NCI-H2029 (cell line): ENCODE data around the gene KRTAP9-8.
"Not testable (repeated sequence)": the region's sequence is repeated elsewhere in the genome, so short reads cannot be mapped to it uniquely, and the experiment has no call there.

Experiments used
- DNase-seq: peaks from one replicate; lab custom pipeline; 2025; lab: John Stamatoyannopoulos, UW

KRTAP9-8 gene

DNA sequence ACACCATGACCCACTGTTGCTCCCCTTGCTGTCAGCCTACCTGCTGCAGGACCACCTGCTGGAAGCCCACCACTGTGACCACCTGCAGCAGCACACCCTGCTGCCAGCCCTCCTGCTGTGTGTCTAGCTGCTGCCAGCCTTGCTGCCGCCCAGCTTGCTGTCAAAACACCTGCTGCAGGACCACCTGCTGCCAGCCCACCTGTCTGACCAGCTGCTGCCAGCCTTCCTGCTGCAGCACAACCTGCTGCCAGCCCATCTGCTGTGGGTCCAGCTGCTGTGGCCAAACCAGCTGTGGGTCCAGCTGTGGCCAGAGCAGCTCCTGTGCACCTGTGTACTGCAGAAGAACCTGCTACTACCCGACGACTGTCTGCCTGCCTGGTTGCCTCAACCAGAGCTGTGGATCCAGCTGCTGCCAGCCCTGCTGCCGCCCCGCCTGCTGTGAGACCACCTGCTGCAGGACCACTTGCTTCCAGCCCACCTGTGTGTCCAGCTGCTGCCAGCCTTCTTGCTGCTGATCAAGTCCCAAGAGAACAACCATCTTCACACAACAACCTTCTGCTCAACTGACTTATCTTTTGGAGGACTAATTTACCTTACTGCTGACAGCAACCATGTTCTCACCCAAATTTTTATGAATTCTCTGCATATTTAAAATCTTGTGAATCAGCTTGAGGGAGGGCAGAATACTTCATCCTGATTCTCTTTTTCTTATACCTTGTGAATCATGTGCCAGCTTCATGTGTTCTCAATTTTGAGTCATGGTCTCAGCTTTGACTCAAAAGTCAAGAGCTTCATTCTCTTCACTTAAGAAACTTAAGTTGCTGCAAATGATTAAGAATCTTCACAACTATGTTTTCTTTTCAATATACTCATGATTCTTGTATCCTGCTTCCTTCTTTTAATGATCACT, 17.8 kb downstream of the KRTAP9-8 start, which contains the start of gene KRTAP9-9:
TSS of gene KRTAP9-9 (plus strand) at position 4 of the 910 bp plus-strand sequence.
- not testable (repeated sequence) for DNase-seq

DNA sequence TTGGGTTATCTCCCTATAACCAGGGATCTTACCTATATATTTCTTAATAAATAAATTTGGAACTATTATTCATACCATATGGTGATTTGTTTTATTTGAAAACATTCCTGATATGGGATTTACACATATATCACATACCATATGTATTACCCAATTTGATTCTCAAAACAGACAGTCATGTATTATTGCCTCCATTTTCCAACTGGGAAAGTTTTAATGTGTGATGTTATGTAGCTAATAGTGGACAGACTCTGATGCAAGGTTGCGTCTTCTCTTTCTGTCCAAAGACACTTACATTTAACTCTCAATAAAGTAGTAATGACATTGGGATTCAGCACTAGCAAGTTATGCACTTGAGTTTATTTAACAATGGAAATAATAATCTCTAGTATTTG, 18.5 kb downstream of the KRTAP9-8 start:
- DNase-seq = no peak

- DNase-seq = no peak
These were observed 20.6 kb downstream of the KRTAP9-8 start for GRCh38 chr17:41258406-41258805.

GRCh38 chr17:41263212-41263611, 25.4 kb downstream of the KRTAP9-8 start:
- no peak for DNase-seq

GRCh38 chr17:41264599-41264998, 26.8 kb downstream of the KRTAP9-8 start:
- no peak for DNase-seq

GRCh38 chr17:41265078-41265477, 27.3 kb downstream of the KRTAP9-8 start, which contains the start of gene KRTAP9-6:
Gene KRTAP9-6, plus strand, starts transcription at chr17:41265378. Its CDS starts 0 bp downstream, at chr17:41265378.
- DNase-seq = no peak

GRCh38 chr17:41267711-41268110, 29.9 kb downstream of the KRTAP9-8 start:
- no peak for DNase-seq

GRCh38 chr17:41271323-41271722, 33.5 kb downstream of the KRTAP9-8 start:
- not testable (repeated sequence) for DNase-seq

DNA sequence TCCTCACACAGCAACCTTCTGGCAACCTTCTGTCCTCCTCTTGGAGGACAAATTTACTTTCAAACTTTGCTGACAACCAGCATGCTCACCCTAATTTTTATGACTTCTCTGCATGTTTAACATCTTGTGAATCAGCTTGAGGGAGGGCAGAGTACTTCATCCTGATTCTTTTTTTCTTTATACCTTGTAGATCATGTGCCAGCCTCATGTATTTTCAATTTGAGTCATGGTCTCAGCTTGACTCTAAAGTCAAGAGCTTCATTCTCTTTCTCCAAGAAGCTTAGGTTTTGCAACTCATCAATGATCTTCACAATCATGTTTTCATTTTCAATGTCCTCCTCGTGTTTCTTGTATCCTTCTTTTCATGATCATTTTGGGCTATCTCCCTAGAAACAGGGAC, 34.1 kb downstream of the KRTAP9-8 start:
- no peak for DNase-seq

- DNase-seq = not testable (repeated sequence)
These were observed 37.9 kb downstream of the KRTAP9-8 start, which contains the start of gene KRTAP9-7 for GRCh38 chr17:41275648-41276190. Gene KRTAP9-7, plus strand, starts transcription at chr17:41275698. Its CDS starts 0 bp downstream, at chr17:41275698.

GRCh38 chr17:41278176-41278955, 40.6 kb downstream of the KRTAP9-8 start:
- DNase-seq = no peak

GRCh38 chr17:41284043-41284442, 46.2 kb downstream of the KRTAP9-8 start:
- no peak for DNase-seq

DNA sequence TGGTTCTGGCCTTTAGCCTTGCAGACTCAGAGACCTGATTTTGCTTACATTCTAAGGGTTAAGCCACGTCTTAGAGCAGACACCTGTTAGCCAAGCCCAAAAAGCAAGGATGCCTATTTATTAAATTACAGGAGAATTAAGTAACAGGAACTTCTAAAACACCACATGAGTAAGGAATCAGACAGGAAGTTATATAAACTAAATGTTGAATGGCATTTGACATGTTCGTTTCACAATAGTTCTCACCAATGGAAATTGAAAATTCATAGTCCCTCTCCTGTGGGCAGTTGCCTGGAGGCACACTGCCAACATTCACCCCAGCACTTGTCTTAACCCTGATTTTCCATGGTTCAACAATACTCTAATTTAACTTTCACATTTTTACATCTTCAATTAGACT, 46.7 kb downstream of the KRTAP9-8 start:
- DNase-seq = no peak

DNA sequence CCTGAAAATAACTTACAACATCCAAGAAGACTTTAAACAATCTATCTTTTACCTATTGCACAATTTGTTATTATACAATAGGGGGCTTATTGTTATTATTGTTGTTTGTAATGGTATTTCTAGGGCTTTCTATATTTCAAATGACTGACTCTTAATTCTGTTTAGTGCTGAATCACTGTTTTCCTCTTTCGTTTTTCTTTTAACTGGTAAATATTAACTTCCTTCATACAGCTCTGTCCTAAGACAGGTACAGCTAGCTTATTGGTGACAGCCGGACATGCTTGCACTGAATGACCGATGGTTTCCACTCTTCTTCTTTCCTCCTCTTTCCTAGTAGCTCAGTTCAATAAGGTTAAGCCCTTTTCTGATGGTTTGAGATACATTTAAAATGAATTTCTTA, 49.3 kb downstream of the KRTAP9-8 start:
- DNase-seq = no peak
